ENCODE data around the gene RUNX2. TPM values are rescaled to one million over a fixed set of nuclear protein-coding genes. Genes with fewer than 3 reads are reported as not detected.
"Not testable (repeated sequence)": the region's sequence is repeated elsewhere in the genome, so short reads cannot be mapped to it uniquely, and the experiment has no call there.

The RUNX2 gene
- polyA plus RNA-seq (2012; ENCODE audit: missing spikeins): 0.30 TPM

- TF ChIP-seq TAF1 (IDR thresholded peaks at IDR 0.05; ENCODE audit: borderline replicate concordance, low read depth, low read length) (no peak), POLR2A (IDR thresholded peaks at IDR 0.05; ENCODE audit: low read depth, low read length) (no peak), POLR2AphosphoS5 (IDR thresholded peaks at IDR 0.05; ENCODE audit: low read depth, low read length) (no peak)
- FAIRE-seq (no peak), DNase-seq (ENCODE audit: insufficient read length) (no peak)
Observed at GRCh38 chr6:45327956-45328522, at the start of gene RUNX2. TSS of gene RUNX2 (plus strand) at chr6:45328330. CDS start at chr6:45328727, 397 bp downstream.

- no peak for FAIRE-seq
- TF ChIP-seq POLR2A (IDR thresholded peaks at IDR 0.05; ENCODE audit: low read depth, low read length) (no peak), POLR2AphosphoS5 (IDR thresholded peaks at IDR 0.05; ENCODE audit: low read depth, low read length) (no peak), TAF1 (IDR thresholded peaks at IDR 0.05; ENCODE audit: borderline replicate concordance, low read depth, low read length) (no peak)
- DNase-seq (ENCODE audit: insufficient read length): no peak
Observed at GRCh38 chr6:45278367-45278766, 49.8 kb upstream of the RUNX2 start.

GRCh38 chr6:45286707-45287106, 41.4 kb upstream of the RUNX2 start:
- not testable (repeated sequence) for DNase-seq (ENCODE audit: insufficient read length); FAIRE-seq

- DNase-seq (ENCODE audit: insufficient read length) (no peak), FAIRE-seq (no peak)
- TF ChIP-seq TAF1 (IDR thresholded peaks at IDR 0.05; ENCODE audit: borderline replicate concordance, low read depth, low read length): no peak
Observed at GRCh38 chr6:45289751-45290514, 38.2 kb upstream of the RUNX2 start.

GRCh38 chr6:45293306-45293705, 34.8 kb upstream of the RUNX2 start:
- TF ChIP-seq TAF1 (IDR thresholded peaks at IDR 0.05; ENCODE audit: borderline replicate concordance, low read depth, low read length) (no peak), POLR2A (IDR thresholded peaks at IDR 0.05; ENCODE audit: low read depth, low read length) (no peak), POLR2AphosphoS5 (IDR thresholded peaks at IDR 0.05; ENCODE audit: low read depth, low read length) (no peak)
- FAIRE-seq: no peak
- DNase-seq (ENCODE audit: insufficient read length): no peak

DNA sequence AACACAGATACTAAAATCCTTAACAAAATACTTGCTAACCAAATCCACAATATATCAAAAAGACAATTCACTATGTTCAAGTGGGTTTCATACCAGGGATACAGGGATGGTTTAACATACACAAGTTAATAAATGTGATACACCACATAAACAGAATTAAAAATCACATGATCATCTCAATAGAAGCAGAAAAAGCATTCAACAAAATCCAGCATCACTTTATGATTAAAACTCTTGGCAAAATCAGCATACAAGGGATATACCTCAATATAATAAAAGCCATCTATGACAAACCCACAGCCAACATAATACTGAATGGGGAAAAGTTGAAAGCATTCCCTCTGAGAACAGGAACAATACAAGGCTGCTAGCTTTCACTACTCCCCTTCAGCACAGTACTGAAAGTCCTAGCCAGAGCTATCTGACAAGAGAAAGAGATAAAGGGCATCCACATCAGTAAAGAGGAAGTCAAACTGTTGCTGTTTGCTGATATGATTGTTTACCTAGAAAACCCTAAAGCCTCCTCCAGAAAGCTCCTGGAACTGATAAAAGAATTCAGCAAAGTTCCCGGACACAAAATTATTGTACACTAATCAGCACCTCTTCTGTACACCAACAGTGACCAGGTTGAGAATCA, 33.9 kb upstream of the RUNX2 start:
- DNase-seq (ENCODE audit: insufficient read length); FAIRE-seq: not testable (repeated sequence)

DNA sequence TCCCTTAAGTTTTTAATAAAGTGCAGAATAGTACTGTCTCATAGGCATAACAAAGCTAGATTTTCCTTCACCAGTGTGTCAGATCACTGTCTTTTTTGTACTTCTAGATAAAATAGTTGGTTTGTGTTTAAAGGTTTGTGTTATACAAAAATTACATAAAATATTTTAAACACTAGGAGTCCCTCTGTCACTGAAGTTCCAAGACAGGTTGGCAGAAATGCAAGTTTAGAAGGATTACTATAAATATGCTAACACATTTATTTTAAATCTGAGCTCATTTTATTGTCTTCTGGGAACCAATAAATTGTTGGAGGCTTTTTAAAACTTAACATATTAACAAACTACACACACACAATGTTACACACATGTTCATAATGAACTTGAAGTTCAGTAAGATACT, 30.8 kb upstream of the RUNX2 start:
- no peak for FAIRE-seq
- DNase-seq (ENCODE audit: insufficient read length): no peak

GRCh38 chr6:45299096-45299581, 29.0 kb upstream of the RUNX2 start:
- TF ChIP-seq POLR2A (IDR thresholded peaks at IDR 0.05; ENCODE audit: low read depth, low read length) (no peak), POLR2AphosphoS5 (IDR thresholded peaks at IDR 0.05; ENCODE audit: low read depth, low read length) (no peak), TAF1 (IDR thresholded peaks at IDR 0.05; ENCODE audit: borderline replicate concordance, low read depth, low read length) (no peak)
- no peak for DNase-seq (ENCODE audit: insufficient read length)
- FAIRE-seq: no peak

More for the DNA sequence above, 30.8 kb upstream of the RUNX2 start:
- TF ChIP-seq POLR2AphosphoS5 (IDR thresholded peaks at IDR 0.05; ENCODE audit: low read depth, low read length): no peak
- TF ChIP-seq TAF1 (IDR thresholded peaks at IDR 0.05; ENCODE audit: borderline replicate concordance, low read depth, low read length): no peak
- no peak for TF ChIP-seq POLR2A (IDR thresholded peaks at IDR 0.05; ENCODE audit: low read depth, low read length)

DNA sequence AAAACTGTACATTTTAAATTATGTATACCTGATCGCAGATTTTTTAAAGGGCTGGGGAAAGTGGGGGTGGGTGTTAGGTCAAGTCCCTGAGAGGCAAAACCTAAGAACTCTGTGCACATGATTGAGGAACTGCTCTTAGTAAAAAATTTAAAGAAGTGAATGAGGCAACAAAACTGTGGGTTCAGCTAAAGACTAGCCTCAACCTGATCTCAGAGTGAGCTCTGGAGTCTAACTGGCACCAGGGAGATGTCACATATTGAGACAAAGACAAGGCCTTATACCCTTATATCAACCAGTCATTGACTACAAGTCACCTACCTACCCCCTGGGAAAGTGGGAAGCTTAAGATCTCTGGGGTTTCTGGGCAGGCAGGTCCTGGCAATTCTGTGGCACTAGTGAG, 27.4 kb upstream of the RUNX2 start:
- TF ChIP-seq POLR2A (IDR thresholded peaks at IDR 0.05; ENCODE audit: low read depth, low read length): no peak
- no peak for TF ChIP-seq POLR2AphosphoS5 (IDR thresholded peaks at IDR 0.05; ENCODE audit: low read depth, low read length)
- no peak for TF ChIP-seq TAF1 (IDR thresholded peaks at IDR 0.05; ENCODE audit: borderline replicate concordance, low read depth, low read length)
- DNase-seq (ENCODE audit: insufficient read length) (no peak), FAIRE-seq (no peak)

GRCh38 chr6:45301348-45302142, 26.6 kb upstream of the RUNX2 start:
- DNase-seq (ENCODE audit: insufficient read length): no peak
- FAIRE-seq: no peak
- no peak for TF ChIP-seq POLR2AphosphoS5 (IDR thresholded peaks at IDR 0.05; ENCODE audit: low read depth, low read length)
- no peak for TF ChIP-seq POLR2A (IDR thresholded peaks at IDR 0.05; ENCODE audit: low read depth, low read length)
- no peak for TF ChIP-seq TAF1 (IDR thresholded peaks at IDR 0.05; ENCODE audit: borderline replicate concordance, low read depth, low read length)

GRCh38 chr6:45302832-45303231, 25.3 kb upstream of the RUNX2 start:
- no peak for TF ChIP-seq POLR2AphosphoS5 (IDR thresholded peaks at IDR 0.05; ENCODE audit: low read depth, low read length)
- no peak for TF ChIP-seq POLR2A (IDR thresholded peaks at IDR 0.05; ENCODE audit: low read depth, low read length)
- no peak for TF ChIP-seq TAF1 (IDR thresholded peaks at IDR 0.05; ENCODE audit: borderline replicate concordance, low read depth, low read length)
- DNase-seq (ENCODE audit: insufficient read length): no peak
- FAIRE-seq: no peak
